HG02642 (cell line): ENCODE data around the gene MARVELD1.
A peak's percentile ranks its signal among the peaks of the same experiment; 100 is the strongest.
"Not testable (repeated sequence)": the region's sequence is repeated elsewhere in the genome, so short reads cannot be mapped to it uniquely, and the experiment has no call there.

ENCODE experiments used
- ATAC-seq: cut with Tn5 transposase; IDR thresholded peaks from one replicate; pipeline ENCODE4 v1.9.1; 2021; ENCODE audit warnings: mild to moderate bottlenecking; ENCODE audit not compliant: unreplicated experiment, poor library complexity

The MARVELD1 gene

DNA sequence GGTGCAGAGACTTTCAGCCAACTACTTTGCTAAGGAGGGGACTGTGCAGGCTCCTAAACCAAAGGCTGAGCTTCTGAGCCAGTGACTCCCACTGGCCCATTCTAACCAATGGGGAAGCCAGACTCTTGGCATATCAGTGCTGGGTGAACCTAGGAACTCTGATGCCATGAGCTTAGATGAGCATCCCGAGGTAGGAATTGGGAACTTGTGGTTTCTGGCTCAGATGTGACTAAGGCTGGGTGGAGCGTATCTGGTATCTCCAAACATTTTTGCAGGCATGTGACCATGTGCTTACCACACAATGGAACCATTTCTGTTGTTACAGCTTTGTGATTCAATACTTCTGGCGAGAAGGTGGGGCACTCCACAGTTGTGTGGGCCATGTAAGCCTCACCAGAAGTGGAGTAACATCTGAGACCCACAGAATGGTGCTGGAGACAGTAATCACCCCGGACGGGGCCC, 23.9 kb upstream of the MARVELD1 start:
- ATAC-seq = no peak

DNA sequence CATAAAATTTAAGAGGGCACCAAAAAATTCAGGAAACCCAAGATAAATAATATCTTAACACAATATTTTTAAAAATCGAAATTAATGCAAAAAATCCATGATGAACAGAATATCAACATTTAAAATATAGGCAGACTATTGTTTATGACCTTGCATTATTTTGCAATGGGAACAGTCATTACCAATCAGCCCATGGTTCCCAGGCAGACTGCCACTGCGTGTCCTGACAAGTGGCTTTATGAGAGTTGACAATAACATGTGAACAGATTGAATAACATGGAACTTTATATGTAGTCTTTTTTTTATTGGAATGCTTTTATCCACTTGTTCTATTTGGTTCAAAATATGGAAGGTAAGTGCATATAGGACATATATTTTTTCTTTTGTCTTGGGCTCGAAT, 23.4 kb upstream of the MARVELD1 start:
- no peak for ATAC-seq

- not testable (repeated sequence) for ATAC-seq
These were observed 15.4 kb upstream of the MARVELD1 start for GRCh38 chr10:97698072-97698655.

GRCh38 chr10:97701438-97702069, 12.0 kb upstream of the MARVELD1 start:
- peak; percentile 71 for ATAC-seq

- ATAC-seq = no peak
These were observed 10.0 kb upstream of the MARVELD1 start for GRCh38 chr10:97703398-97704067.

DNA sequence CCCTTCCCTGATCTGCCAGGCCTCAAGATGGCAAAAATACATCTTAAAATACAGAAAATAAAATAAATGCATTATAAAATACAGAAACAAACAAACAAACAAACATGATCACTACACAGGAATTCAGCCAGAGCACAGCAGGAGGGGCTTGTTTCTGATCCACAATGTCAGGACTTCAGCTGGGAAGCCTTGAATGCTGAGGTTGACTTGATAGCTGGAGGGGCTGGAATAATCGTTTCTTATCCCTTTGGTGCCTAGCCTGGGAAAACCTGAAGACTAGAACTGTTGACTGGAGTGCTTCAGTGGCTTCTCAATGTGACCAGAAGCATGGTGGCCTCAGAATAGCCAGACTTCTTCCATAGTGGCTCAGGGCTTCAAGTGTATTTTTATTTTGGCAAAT, 9.2 kb upstream of the MARVELD1 start:
- no peak for ATAC-seq

DNA sequence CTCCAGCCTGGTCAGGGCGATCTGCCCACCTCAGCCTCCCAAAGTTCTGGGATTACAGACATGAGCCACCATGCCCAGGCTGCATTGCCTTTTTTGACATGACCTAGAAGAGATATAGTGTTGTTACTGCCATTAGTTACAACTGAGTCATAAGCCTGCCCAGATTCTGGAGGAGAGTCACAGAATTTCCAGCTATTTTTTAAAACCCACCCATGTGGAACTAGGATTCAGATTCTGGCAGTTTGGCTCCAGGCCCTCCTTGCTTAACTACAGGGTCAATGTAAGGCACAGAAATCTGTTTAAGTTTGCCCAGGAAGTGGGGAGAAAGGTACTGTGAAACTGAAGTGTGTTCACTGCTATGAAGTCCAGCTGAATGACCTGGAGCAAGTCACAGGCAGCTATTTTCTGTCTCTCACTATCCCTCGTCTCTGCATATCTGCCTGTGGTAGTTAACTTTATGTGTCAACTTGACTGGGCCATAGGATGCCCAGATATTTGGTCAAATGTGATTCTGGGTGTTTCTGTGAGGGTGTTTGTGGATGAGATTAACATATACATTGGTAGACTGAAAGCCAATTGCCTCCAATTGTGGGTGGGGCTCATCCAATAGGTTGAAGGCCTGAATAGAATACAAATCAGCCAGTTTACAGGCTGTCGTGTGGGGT, 8.4 kb upstream of the MARVELD1 start:
- ATAC-seq = no peak

DNA sequence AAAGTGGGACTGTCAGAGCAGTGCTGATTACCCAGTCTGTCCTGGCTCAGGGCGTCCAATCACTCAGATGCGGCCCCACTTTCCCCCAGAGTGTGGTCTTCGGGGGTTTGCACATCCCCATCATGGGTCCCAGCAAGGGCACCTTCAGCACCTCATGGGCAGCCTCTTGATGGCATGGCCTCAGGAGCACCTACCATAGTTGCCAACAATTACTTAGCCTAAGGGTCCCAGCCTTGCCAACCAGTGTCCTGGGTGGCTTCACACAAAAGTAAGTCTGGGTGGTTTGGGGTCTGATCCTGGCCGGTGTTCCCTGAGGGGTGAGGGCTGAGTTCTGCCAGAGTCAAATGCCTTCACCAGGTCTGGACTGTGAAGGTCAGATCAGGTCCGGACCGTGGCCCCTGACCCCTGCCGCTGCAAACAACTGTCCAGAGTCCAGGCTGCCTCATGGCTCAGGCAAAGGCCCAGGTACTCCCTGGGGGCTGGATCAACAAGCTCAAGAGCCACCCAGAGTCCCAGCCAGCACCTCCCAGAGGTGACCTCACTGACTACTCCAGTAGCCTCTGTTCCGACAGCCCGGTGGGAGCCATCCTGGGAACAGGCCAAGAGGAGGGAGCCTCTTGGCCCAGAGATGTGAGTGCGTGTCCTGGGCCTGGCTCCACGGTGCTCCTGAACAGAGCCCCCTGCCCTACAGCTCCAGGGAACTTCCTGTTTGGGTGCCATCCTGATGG, 6.2 kb upstream of the MARVELD1 start:
- ATAC-seq = no peak

- ATAC-seq = no peak
These were observed 5.4 kb upstream of the MARVELD1 start for GRCh38 chr10:97708167-97708566.

DNA sequence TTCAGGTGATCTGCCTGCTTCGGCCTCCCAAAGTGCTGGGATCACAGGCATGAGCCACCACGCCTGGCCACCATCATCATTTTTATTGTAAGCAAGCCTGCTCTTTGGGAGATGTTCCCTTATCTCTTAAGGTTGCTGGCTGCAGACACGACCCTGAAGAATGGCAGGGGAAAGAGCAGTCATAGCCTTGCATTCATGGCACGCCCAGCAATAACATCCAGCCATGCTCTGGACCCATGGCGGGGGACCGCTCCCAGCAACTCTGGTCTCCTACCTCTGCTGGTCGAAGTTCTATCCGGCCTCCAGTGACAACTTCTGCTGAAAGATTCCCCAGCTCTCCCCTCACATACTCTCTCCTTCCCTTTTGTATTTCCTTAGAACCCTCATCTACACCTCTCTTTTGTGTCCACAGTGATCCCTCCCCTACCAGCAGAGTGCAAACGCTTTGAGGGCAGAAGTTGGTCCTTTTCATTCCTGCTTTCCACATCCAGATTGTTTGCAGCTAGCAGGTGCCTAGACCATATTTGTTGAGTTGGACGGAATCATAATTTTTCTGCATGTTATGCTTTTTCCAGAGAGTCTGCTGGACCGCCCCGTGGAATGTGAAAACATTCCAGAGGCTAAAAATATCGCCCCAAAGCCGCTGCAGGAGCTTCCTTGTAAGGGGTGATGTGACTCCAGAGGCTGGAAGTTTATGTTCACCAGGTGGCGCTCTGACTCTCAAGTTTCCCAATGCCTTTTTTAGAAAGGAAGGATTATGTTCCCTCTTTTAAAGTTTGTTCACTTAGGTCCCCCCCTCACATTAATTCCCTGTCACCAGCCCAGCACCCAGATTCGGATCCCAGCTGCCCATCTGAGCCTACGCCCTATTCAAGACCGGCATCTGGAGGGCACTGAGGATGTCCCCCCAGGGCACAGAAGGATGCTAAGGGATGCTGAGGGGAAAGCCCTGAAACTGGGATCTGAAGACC, 4.3 kb upstream of the MARVELD1 start:
- ATAC-seq = no peak

- ATAC-seq = no peak
These were observed 1.6 kb upstream of the MARVELD1 start for GRCh38 chr10:97711640-97712572.

- ATAC-seq = peak; percentile 72
These were observed 383 bp downstream of the MARVELD1 start for GRCh38 chr10:97713826-97714400.

DNA sequence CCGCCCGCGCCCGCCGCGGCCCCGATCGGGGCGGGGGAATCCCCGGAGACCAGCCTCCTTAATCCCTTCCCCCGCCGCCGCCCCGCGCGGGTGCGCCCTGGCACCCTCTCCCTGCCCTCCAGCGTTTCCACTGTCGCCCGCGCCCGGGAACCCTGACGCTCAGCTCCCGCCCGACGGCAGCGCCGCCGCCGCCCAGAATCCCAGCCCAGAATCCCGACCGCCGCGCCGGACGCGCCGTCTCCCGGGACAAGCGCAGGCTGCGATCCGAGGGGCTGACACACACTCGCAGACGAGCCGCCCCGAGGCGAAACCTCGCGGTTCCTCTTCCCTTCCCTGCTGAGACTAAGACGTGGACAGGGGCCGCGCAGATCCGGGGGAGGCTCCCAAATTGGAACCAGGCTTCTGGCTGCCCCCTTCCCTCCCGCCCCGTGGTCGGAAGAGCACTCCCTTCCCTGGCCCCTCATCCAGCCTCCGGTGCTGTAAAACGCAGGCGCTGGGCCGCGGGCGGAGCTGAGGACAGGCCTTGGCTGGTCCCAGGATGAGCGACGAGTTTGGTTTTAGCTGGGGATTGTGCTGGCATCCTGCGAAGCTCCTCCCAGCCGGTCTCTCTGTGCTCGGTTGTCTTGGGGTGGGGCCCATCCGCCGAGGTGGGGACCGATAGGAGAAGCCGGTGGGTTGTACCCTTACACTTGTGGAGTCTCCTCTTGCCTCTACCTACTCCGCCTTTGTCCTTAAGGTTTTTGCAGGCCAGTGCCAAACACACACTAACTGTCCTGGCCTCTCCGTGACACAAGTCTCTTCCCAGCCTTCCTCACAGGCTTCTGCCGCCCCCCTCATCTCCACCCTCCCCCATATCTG, 1.1 kb downstream of the MARVELD1 start:
- ATAC-seq = peak; percentile 46

DNA sequence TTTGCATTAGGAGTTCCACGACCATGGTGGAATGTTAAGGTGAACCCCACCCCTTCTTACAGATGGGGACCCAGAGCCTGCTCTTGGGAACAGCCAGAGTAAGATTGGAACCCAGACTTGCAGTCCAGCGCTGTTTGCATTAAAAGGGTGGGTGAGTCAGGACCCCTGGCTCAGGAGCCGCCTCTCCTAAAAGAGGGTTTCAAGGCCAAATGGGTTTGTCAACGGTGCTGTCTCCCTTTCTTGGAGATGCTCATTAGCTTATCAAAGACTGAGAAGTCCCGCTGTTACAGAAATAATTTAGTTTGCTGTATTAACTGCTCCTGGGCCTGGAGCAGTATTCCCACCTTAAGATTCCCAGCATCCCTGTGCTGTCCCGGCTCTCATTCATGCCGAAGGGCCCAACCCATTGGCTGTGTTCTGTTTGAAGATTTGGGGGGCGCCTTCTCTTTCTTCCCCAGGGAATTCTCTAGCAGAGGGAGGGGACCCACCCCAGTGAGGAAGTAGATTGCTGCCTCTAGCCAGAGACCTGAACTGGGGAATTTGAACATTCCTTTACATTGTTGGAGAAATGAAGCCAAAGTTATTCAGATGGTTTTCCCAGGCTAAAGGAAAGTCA, 1.8 kb downstream of the MARVELD1 start:
- ATAC-seq = no peak

DNA sequence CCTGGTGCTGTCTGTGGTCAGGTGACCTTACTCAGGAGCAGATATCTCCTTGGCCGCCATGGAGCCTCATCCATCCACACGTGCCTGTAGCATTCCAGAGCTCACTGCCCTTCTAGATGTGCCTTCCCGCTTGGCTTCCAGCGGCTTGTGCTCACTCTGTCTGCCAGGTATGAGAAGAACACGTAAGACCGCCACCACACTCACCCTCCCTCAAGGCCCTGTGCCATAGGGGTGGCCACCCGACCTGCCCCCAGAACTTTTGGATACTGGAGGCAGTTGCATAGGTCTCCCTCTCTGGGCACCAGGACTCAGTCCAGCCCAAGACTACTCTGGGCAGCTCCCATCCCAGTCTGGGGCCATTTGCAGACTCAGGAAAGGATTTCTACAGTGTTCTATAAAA, 4.1 kb downstream of the MARVELD1 start:
- ATAC-seq = no peak

DNA sequence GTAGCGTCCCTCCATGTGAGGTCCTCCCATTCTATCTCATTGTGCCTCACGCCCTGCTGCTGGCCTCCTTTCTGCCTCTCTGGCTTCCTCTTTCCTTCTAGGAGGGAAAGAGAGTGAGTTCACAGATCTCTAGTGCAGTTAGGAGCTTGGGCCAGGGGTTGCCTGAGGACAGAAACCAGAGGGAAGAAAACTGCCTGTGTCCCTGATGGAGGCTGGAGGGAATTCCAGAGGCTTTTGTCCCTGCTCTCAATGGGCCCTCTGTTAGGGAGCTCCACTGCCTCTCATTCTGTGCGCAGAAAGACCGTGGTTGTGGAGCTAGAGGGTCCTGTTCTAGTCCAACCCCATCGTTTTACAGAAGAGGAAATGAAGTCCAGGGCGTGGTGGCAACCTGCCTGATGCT, 4.6 kb downstream of the MARVELD1 start:
- ATAC-seq = no peak

- ATAC-seq = no peak
These were observed 5.2 kb downstream of the MARVELD1 start for GRCh38 chr10:97718659-97719142.
